ENCODE measurements around the gene PISD.

PISD gene

GRCh38 chr22:31628969-31629708 is 32.9 kb downstream of the PISD start (continued):
- TF ChIP-seq ZBTB8A (tag by site-specific recombination; IDR thresholded peaks at IDR 0.05): no peak
- TF ChIP-seq ZNF596 (tag by site-specific recombination; IDR thresholded peaks at IDR 0.05): no peak
- no peak for TF ChIP-seq YY1 (tag by site-specific recombination; IDR thresholded peaks at IDR 0.05)
- TF ChIP-seq ZNF366 (tag by site-specific recombination; conservative IDR thresholded peaks at IDR 0.05): no peak
- TF ChIP-seq, protein P1, sequence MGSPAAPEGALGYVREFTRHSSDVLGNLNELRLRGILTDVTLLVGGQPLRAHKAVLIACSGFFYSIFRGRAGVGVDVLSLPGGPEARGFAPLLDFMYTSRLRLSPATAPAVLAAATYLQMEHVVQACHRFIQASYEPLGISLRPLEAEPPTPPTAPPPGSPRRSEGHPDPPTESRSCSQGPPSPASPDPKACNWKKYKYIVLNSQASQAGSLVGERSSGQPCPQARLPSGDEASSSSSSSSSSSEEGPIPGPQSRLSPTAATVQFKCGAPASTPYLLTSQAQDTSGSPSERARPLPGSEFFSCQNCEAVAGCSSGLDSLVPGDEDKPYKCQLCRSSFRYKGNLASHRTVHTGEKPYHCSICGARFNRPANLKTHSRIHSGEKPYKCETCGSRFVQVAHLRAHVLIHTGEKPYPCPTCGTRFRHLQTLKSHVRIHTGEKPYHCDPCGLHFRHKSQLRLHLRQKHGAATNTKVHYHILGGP (tag by site-specific recombination; IDR thresholded peaks at IDR 0.05): no peak
- TF ChIP-seq, protein P2, sequence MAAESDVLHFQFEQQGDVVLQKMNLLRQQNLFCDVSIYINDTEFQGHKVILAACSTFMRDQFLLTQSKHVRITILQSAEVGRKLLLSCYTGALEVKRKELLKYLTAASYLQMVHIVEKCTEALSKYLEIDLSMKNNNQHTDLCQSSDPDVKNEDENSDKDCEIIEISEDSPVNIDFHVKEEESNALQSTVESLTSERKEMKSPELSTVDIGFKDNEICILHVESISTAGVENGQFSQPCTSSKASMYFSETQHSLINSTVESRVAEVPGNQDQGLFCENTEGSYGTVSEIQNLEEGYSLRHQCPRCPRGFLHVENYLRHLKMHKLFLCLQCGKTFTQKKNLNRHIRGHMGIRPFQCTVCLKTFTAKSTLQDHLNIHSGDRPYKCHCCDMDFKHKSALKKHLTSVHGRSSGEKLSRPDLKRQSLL (tag by site-specific recombination; IDR thresholded peaks at IDR 0.05): no peak
- TF ChIP-seq, protein P3, sequence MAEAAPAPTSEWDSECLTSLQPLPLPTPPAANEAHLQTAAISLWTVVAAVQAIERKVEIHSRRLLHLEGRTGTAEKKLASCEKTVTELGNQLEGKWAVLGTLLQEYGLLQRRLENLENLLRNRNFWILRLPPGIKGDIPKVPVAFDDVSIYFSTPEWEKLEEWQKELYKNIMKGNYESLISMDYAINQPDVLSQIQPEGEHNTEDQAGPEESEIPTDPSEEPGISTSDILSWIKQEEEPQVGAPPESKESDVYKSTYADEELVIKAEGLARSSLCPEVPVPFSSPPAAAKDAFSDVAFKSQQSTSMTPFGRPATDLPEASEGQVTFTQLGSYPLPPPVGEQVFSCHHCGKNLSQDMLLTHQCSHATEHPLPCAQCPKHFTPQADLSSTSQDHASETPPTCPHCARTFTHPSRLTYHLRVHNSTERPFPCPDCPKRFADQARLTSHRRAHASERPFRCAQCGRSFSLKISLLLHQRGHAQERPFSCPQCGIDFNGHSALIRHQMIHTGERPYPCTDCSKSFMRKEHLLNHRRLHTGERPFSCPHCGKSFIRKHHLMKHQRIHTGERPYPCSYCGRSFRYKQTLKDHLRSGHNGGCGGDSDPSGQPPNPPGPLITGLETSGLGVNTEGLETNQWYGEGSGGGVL (tag by site-specific recombination; IDR thresholded peaks at IDR 0.05): no peak
- no peak for TF ChIP-seq ZNF350 (tag by site-specific recombination; IDR thresholded peaks at IDR 0.05)
- TF ChIP-seq ZNF548 (tag by site-specific recombination; IDR thresholded peaks at IDR 0.05): no peak; the same call in 1 of the 2 replicates
- TF ChIP-seq ZNF600 (tag by site-specific recombination; IDR thresholded peaks at IDR 0.05): no peak
- TF ChIP-seq ZBTB1 (tag by site-specific recombination; IDR thresholded peaks at IDR 0.05): no peak
- no peak for TF ChIP-seq ZNF544 (tag by site-specific recombination; IDR thresholded peaks at IDR 0.05)
- TF ChIP-seq, protein P4, sequence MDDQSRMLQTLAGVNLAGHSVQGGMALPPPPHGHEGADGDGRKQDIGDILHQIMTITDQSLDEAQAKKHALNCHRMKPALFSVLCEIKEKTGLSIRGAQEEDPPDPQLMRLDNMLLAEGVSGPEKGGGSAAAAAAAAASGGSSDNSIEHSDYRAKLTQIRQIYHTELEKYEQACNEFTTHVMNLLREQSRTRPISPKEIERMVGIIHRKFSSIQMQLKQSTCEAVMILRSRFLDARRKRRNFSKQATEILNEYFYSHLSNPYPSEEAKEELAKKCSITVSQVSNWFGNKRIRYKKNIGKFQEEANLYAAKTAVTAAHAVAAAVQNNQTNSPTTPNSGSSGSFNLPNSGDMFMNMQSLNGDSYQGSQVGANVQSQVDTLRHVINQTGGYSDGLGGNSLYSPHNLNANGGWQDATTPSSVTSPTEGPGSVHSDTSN (CRISPR knock-in tag; IDR thresholded peaks at IDR 0.05): no peak
- no peak for TF ChIP-seq WT1 (tag by site-specific recombination; IDR thresholded peaks at IDR 0.05)
- no peak for TF ChIP-seq ZBTB17 (tag by site-specific recombination; IDR thresholded peaks at IDR 0.05)
- no peak for TF ChIP-seq ZIC2 (tag by site-specific recombination; IDR thresholded peaks at IDR 0.05)
- TF ChIP-seq, protein P5, sequence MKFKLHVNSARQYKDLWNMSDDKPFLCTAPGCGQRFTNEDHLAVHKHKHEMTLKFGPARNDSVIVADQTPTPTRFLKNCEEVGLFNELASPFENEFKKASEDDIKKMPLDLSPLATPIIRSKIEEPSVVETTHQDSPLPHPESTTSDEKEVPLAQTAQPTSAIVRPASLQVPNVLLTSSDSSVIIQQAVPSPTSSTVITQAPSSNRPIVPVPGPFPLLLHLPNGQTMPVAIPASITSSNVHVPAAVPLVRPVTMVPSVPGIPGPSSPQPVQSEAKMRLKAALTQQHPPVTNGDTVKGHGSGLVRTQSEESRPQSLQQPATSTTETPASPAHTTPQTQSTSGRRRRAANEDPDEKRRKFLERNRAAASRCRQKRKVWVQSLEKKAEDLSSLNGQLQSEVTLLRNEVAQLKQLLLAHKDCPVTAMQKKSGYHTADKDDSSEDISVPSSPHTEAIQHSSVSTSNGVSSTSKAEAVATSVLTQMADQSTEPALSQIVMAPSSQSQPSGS (tag by site-specific recombination; IDR thresholded peaks at IDR 0.05; ENCODE audit: low read depth): no peak
- TF ChIP-seq MZF1 (tag by site-specific recombination; IDR thresholded peaks at IDR 0.05; ENCODE audit: borderline replicate concordance): no peak
- no peak for TF ChIP-seq ZNF112 (tag by site-specific recombination; IDR thresholded peaks at IDR 0.05)

GRCh38 chr22:31628362-31628761 is 33.7 kb downstream of the PISD start:
- peaks cover 2% of the 10 kb centered on the region; the same call in 1 of the 2 replicates for H3K4me1 ChIP-seq (ENCODE audit: control insufficient read depth, insufficient read depth, low read length)
- peaks cover 5 to 26% of the 10 kb centered on the region in 2 experiments; a peak in 2 of 3 replicates for H3K36me3 ChIP-seq (ENCODE audit: control insufficient read depth in 2 of 2, insufficient read depth in 1 of 2, low read length in 2 of 2)
- no peak for TF ChIP-seq KLF8 (tag by site-specific recombination; IDR thresholded peaks at IDR 0.05)
- TF ChIP-seq, protein P6, sequence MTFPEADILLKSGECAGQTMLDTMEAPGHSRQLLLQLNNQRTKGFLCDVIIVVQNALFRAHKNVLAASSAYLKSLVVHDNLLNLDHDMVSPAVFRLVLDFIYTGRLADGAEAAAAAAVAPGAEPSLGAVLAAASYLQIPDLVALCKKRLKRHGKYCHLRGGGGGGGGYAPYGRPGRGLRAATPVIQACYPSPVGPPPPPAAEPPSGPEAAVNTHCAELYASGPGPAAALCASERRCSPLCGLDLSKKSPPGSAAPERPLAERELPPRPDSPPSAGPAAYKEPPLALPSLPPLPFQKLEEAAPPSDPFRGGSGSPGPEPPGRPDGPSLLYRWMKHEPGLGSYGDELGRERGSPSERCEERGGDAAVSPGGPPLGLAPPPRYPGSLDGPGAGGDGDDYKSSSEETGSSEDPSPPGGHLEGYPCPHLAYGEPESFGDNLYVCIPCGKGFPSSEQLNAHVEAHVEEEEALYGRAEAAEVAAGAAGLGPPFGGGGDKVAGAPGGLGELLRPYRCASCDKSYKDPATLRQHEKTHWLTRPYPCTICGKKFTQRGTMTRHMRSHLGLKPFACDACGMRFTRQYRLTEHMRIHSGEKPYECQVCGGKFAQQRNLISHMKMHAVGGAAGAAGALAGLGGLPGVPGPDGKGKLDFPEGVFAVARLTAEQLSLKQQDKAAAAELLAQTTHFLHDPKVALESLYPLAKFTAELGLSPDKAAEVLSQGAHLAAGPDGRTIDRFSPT (tag by site-specific recombination; IDR thresholded peaks at IDR 0.05): no peak
- no peak for TF ChIP-seq ZNF404 (tag by site-specific recombination; IDR thresholded peaks at IDR 0.05)
- TF ChIP-seq, protein P7, sequence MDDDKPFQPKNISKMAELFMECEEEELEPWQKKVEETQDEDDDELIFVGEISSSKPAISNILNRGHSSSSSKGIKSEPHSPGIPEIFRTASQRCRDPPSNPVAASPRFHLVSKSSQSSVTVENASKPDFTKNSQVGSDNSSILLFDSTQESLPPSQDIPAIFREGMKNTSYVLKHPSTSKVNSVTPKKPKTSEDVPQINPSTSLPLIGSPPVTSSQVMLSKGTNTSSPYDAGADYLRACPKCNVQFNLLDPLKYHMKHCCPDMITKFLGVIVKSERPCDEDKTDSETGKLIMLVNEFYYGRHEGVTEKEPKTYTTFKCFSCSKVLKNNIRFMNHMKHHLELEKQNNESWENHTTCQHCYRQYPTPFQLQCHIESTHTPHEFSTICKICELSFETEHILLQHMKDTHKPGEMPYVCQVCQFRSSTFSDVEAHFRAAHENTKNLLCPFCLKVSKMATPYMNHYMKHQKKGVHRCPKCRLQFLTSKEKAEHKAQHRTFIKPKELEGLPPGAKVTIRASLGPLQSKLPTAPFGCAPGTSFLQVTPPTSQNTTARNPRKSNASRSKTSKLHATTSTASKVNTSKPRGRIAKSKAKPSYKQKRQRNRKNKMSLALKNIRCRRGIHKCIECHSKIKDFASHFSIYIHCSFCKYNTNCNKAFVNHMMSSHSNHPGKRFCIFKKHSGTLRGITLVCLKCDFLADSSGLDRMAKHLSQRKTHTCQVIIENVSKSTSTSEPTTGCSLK (tag by site-specific recombination; IDR thresholded peaks at IDR 0.05): no peak
- TF ChIP-seq SP3 (tag by site-specific recombination; IDR thresholded peaks at IDR 0.05): no peak
- no peak for TF ChIP-seq OSR2 (tag by site-specific recombination; IDR thresholded peaks at IDR 0.05)
- TF ChIP-seq ZNF302 (tag by site-specific recombination; IDR thresholded peaks at IDR 0.05; ENCODE audit: low read depth): no peak

More at GRCh38 chr22:31628362-31628761, 33.7 kb downstream of the PISD start:
- ChIA-PET CTCF (interaction anchor here (1.0 kb wide), 1 partner anchor 342 kb away, joined by 3 read pairs; no protein-coding TSS in a partner anchor), POLR2A (no interaction called here)
- Histone ChIP-seq H3K4me3 (ENCODE audit: low read depth, low read length) (no peak overlapping the region), H3K27ac (ENCODE audit: extremely low read depth, low read depth, low read length) (no peak overlapping the region), H3K9me3 (ENCODE audit: control insufficient read depth, insufficient read depth, low read depth, low read length) (no peaks in the 10 kb centered on the region)
